ENCODE results near the gene DTWD2. TPM values are rescaled to one million over a fixed set of nuclear protein-coding genes. Genes with fewer than 3 reads are reported as not detected.

The DTWD2 gene
- polyA plus RNA-seq, 1 donor from 2014 or later: 3.3 TPM

DNA sequence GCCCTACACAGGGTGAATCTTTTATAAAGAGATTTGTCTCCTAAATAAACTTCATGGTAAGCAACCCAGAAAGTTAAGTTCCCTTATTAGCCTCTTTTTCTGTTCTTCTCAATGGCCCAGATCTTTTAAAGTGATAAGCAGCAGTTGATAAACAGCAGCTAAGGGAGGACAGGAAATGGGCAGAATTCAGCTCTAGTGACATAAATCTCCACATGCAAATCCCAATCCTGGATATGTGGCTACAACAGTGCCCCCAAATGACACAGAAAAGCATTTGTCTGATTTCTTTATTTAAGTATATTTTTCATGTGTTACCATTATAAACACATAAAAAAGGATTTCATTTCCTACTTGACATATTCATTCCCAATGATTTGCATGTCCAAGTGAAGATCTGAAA is 199.0 kb downstream of the DTWD2 start:
- Histone ChIP-seq H3K9me3 (ENCODE audit: low read length) (no peaks in the 10 kb centered on the region), H3K4me3 (ENCODE audit: low read length) (no peak overlapping the region), H3K27me3 (ENCODE audit: insufficient read depth, low read depth, low read length) (no peaks in the 10 kb centered on the region), H2AFZ (ENCODE audit: low read depth, low read length) (no peak overlapping the region), H3K79me2 (replicated peaks; ENCODE audit: insufficient read depth, low read length) (no peaks in the 10 kb centered on the region), H3K27ac (ENCODE audit: low read length) (no peak overlapping the region), H3K9ac (ENCODE audit: low read length) (no peak overlapping the region), H3K9me2 (ENCODE audit: insufficient read depth, low read length) (no peaks in the 10 kb centered on the region), H3K36me3 (ENCODE audit: insufficient read depth, low read length) (no peaks in the 10 kb centered on the region), H4K20me1 (ENCODE audit: insufficient read depth) (no peaks in the 10 kb centered on the region), H3K4me2 (ENCODE audit: low read length) (no peak overlapping the region), H3F3A (ENCODE audit: insufficient read depth, low read length, poor library complexity, severe bottlenecking) (no peaks in the 10 kb centered on the region)
- TF ChIP-seq, protein P1, sequence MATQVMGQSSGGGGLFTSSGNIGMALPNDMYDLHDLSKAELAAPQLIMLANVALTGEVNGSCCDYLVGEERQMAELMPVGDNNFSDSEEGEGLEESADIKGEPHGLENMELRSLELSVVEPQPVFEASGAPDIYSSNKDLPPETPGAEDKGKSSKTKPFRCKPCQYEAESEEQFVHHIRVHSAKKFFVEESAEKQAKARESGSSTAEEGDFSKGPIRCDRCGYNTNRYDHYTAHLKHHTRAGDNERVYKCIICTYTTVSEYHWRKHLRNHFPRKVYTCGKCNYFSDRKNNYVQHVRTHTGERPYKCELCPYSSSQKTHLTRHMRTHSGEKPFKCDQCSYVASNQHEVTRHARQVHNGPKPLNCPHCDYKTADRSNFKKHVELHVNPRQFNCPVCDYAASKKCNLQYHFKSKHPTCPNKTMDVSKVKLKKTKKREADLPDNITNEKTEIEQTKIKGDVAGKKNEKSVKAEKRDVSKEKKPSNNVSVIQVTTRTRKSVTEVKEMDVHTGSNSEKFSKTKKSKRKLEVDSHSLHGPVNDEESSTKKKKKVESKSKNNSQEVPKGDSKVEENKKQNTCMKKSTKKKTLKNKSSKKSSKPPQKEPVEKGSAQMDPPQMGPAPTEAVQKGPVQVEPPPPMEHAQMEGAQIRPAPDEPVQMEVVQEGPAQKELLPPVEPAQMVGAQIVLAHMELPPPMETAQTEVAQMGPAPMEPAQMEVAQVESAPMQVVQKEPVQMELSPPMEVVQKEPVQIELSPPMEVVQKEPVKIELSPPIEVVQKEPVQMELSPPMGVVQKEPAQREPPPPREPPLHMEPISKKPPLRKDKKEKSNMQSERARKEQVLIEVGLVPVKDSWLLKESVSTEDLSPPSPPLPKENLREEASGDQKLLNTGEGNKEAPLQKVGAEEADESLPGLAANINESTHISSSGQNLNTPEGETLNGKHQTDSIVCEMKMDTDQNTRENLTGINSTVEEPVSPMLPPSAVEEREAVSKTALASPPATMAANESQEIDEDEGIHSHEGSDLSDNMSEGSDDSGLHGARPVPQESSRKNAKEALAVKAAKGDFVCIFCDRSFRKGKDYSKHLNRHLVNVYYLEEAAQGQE (IDR thresholded peaks at IDR 0.05; ENCODE audit: borderline replicate concordance): no peak
- TF ChIP-seq, protein P2, sequence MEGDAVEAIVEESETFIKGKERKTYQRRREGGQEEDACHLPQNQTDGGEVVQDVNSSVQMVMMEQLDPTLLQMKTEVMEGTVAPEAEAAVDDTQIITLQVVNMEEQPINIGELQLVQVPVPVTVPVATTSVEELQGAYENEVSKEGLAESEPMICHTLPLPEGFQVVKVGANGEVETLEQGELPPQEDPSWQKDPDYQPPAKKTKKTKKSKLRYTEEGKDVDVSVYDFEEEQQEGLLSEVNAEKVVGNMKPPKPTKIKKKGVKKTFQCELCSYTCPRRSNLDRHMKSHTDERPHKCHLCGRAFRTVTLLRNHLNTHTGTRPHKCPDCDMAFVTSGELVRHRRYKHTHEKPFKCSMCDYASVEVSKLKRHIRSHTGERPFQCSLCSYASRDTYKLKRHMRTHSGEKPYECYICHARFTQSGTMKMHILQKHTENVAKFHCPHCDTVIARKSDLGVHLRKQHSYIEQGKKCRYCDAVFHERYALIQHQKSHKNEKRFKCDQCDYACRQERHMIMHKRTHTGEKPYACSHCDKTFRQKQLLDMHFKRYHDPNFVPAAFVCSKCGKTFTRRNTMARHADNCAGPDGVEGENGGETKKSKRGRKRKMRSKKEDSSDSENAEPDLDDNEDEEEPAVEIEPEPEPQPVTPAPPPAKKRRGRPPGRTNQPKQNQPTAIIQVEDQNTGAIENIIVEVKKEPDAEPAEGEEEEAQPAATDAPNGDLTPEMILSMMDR (IDR thresholded peaks at IDR 0.05; ENCODE audit: poor library complexity, severe bottlenecking): no peak
- TF ChIP-seq RAD21 (conservative IDR thresholded peaks at IDR 0.05): peak; percentile 47

DNA sequence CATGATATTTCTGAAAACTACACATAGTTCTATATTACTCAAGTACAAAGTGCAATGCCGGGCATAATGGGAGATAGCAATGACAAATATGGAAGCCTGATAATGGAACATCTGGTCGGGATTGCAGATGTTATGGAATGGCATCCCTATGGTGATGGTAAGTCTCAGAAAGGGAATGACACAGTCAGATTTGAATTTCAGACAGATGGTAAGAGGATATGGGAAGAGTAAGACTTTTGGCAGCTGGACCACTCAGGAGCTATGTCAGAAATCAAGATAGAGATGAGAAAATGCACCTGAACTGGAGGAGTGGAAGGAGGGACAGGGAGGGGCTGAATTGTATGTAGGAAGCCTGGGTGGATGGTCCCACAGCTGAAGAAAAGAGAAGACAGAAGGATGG is 200.0 kb downstream of the DTWD2 start:
- Histone ChIP-seq H4K20me1 (ENCODE audit: insufficient read depth) (no peaks in the 10 kb centered on the region), H2AFZ (ENCODE audit: low read depth, low read length) (no peak overlapping the region), H3K4me2 (ENCODE audit: low read length) (no peak overlapping the region), H3F3A (ENCODE audit: insufficient read depth, low read length, poor library complexity, severe bottlenecking) (no peaks in the 10 kb centered on the region), H3K79me2 (replicated peaks; ENCODE audit: insufficient read depth, low read length) (no peaks in the 10 kb centered on the region), H3K9ac (ENCODE audit: low read length) (no peak overlapping the region), H3K27ac (ENCODE audit: low read length) (no peak overlapping the region), H3K9me3 (ENCODE audit: low read length) (no peaks in the 10 kb centered on the region), H3K9me2 (ENCODE audit: insufficient read depth, low read length) (no peaks in the 10 kb centered on the region), H3K4me3 (ENCODE audit: low read length) (no peak overlapping the region), H3K36me3 (ENCODE audit: insufficient read depth, low read length) (no peaks in the 10 kb centered on the region), H3K27me3 (ENCODE audit: insufficient read depth, low read depth, low read length) (no peaks in the 10 kb centered on the region)
- no peak for TF ChIP-seq EZH2 (IDR thresholded peaks at IDR 0.05; ENCODE audit: borderline replicate concordance, insufficient read depth, low read length, poor library complexity, severe bottlenecking)
- no peak for TF ChIP-seq SMC3 (conservative IDR thresholded peaks at IDR 0.05; ENCODE audit: poor library complexity)
- TF ChIP-seq, protein P1 (IDR thresholded peaks at IDR 0.05; ENCODE audit: borderline replicate concordance): no peak
- no peak for TF ChIP-seq RAD21 (conservative IDR thresholded peaks at IDR 0.05)
- TF ChIP-seq MXI1 (conservative IDR thresholded peaks at IDR 0.05; ENCODE audit: poor library complexity, severe bottlenecking): no peak
- TF ChIP-seq EP300 (conservative IDR thresholded peaks at IDR 0.05; ENCODE audit: poor library complexity, severe bottlenecking): no peak
- no peak for TF ChIP-seq TAF1 (IDR thresholded peaks at IDR 0.05; ENCODE audit: low read depth)
- TF ChIP-seq, protein P2 (IDR thresholded peaks at IDR 0.05; ENCODE audit: poor library complexity, severe bottlenecking): no peak
- TF ChIP-seq POLR2AphosphoS5 (IDR thresholded peaks at IDR 0.05): no peak

Measured in neural cell (in vitro differentiated cells).